GM18517 (cell line): ENCODE measurements around the gene TNF.
A peak's percentile ranks its signal among the peaks of the same experiment; 100 is the strongest.

Experiments
- ATAC-seq: cut with Tn5 transposase; IDR thresholded peaks from one replicate; pipeline ENCODE4 v1.9.1; 2021; ENCODE audit warnings: mild to moderate bottlenecking, moderate library complexity; ENCODE audit not compliant: unreplicated experiment

The TNF gene

DNA sequence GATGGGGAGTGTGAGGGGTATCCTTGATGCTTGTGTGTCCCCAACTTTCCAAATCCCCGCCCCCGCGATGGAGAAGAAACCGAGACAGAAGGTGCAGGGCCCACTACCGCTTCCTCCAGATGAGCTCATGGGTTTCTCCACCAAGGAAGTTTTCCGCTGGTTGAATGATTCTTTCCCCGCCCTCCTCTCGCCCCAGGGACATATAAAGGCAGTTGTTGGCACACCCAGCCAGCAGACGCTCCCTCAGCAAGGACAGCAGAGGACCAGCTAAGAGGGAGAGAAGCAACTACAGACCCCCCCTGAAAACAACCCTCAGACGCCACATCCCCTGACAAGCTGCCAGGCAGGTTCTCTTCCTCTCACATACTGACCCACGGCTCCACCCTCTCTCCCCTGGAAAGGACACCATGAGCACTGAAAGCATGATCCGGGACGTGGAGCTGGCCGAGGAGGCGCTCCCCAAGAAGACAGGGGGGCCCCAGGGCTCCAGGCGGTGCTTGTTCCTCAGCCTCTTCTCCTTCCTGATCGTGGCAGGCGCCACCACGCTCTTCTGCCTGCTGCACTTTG, at the start of gene TNF:
Gene TNF (plus strand): TSS at position 231 of the 567 bp plus-strand sequence. CDS start 177 bp downstream, at position 408.
- no peak for ATAC-seq

DNA sequence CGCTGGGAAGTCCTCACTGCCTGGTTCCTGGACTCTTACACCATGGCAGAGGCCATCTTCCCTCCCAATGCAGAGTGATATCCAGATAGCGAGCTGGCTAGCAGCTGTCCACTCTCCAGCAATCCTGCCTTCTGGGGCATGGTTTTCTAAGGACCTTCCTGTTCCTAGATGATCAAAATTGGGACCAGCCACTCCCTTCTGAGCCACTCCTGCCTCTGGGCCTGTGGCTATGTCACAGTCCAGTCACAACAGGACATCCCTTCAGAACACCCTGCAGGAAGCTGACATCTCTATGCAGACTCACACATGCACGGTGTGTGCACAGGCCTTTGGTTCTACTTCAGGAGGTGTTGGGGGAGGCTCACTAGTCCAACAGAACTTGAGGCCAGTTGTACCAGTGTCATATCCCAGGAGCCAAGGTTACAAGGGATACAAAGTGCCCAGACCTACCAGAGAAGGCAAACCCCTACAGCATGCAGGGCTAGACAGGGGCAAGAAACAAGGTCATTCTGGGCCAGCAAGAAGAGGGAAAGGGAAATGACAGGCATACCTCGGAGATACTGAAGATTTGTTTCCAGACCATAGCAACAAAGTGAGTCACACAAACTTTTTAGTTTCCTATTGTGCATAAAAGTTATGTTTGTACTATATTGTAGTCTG, 49.3 kb upstream of the TNF start:
- no peak for ATAC-seq

DNA sequence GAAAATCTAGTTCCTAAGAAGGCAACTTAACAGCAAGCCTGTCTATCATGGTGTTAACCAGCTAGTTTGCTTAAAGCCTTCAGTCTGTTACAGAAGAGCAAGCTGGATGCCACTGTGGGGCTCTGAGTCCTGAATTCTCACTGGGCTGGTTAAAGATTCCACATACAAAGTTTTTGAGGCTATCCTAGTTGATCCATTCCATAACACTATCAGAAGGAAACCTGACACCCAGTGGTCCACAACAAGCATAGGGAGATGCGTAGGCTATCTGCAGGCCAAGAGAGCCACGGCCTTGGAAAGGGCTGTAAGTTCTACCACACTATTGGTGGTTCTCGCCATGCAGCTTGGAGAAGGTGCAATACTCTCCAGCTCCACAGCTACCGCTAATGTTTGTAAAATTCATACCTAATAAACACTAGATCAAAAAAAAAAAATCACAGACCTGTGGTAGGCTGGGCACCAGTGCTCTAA, 47.0 kb upstream of the TNF start:
- no peak for ATAC-seq

DNA sequence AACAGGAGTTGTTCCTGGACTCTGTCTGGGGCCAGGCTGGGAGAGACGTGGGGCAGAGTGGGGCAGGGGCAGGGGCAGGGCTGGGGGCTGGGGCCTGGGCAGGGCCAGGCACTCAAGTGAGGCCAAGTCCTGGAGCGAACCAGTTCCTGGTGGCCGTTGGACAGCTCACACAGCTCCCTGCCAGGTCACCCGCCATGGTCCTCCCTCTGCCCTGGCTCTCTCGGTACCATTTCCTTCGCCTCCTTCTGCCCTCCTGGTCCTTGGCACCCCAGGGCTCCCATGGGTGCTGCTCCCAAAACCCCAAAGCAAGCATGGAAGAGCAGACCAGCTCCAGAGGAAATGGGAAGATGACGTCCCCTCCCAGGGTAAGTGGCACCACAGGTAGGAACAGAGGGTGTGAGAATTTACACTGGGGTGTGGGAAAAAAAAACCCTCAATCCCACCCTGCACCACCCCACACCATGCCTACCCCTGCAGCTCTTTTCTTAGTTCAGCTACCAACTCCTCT, 46.5 kb upstream of the TNF start, which contains the start of gene MCCD1:
Gene MCCD1 (plus strand): TSS at position 142 of the 508 bp plus-strand sequence. CDS start 53 bp downstream, at position 195.
- ATAC-seq, result no peak

DNA sequence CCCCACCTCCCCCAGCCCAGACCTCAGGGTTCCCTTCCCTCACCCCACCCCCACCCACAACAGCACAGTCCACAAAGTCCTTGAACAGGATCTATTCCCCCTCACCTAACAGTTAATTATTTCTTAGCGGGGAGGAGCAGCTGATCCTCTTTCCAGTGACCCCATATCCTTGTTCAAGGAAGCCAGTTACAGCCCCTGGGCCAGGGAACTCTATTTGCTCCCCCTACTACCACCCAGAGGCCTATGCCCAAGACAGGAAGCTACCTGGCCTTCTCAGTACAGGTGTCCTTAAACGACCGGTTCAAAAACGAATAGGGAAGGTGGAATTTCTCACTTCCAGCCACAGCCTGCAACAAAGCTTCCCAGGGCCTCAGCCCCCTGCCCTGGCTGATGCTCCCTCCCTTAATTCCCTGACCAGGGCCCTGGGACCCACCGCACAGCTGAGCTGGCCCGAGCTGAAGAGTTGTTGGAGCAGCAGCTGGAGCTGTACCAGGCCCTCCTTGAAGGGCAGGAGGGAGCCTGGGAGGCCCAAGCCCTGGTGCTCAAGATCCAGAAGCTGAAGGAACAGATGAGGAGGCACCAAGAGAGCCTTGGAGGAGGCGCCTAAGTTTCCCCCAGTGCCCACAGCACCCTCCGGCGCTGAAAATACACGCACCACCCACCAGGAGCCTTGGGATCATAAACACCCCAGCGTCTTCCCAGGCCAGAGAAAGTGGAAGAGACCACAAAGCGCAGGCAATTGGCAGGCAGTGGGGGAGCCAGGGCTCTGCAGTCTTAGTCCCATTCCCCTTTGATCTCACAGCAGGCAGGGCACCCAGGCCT, 45.8 kb upstream of the TNF start:
- no peak for ATAC-seq

DNA sequence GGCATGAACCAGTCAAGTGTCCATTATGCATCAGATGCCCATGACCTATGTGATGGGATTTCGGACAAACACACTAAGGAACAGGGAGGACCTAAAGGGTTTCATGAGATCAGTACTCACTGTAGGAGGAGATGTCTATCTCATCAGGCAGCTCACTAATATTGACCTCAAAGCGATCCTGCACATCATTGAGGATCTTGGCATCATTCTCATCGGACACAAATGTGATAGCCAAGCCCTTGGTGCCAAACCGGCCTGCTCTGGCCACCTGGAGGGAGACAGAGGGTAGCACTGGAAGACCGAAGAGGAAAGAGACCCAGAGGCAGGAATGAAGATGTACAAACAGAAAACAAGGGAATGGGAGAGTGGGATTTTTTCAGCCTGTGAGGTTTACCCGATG, 44.7 kb upstream of the TNF start:
- ATAC-seq, result no peak

DNA sequence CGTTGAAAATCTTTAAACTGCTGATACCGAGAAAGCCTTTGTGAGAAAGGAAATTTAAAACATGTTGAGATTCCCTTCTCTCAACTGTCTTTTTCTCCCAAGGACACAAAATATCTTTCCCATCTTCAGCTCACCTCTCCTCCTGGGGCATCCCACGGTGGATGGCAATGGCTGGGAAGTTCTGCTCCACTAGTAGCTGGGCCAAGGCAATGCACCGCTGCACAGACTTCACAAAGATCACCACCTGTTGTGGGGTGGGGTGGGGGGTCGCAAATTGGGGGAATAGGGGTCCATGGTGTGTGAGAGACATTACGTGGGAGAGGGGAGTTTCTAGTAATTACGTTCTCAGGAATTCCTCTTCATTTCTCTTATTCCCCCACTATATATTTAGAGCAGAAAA, 44.2 kb upstream of the TNF start:
- no peak for ATAC-seq

DNA sequence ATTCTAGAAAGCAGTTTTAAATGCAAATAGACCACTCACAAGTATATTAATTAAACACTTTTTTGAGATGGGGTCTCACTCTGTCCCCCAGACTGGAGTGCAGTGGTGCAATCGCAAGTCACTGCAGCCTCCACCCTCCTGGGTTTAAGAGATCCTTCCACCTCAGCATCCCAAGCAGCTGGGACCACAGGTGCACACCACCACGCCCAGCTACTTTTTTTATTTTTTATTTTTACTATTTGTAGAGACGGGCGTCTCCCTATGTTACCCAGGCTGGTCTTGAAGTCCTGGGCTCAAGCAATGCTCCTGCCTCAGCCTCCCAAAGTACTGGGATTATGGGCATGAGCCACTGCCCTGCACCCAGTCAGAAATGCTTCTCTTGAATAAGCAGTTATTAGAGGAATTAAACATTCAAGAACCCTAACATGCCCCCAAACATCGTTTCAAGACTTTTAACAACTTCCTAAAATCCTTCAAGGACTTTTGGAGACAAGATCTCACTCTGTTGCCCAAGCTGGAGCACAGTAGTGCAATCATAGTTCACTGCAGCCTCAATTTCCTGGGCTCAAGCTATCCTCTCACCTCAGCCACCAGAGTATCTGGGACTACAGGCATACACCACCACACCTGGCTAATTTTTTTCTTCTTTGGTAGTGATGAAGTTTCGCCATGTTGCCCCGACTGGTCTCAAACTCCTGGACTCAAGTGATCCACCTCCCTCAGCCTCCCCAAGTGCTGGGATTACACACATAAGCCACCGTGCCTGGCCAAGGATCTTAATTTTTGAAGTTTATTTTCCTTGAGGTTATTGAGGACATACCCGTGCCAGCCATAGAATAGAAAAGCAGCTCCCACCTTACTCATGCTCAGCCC, 43.4 kb upstream of the TNF start:
- no peak for ATAC-seq

DNA sequence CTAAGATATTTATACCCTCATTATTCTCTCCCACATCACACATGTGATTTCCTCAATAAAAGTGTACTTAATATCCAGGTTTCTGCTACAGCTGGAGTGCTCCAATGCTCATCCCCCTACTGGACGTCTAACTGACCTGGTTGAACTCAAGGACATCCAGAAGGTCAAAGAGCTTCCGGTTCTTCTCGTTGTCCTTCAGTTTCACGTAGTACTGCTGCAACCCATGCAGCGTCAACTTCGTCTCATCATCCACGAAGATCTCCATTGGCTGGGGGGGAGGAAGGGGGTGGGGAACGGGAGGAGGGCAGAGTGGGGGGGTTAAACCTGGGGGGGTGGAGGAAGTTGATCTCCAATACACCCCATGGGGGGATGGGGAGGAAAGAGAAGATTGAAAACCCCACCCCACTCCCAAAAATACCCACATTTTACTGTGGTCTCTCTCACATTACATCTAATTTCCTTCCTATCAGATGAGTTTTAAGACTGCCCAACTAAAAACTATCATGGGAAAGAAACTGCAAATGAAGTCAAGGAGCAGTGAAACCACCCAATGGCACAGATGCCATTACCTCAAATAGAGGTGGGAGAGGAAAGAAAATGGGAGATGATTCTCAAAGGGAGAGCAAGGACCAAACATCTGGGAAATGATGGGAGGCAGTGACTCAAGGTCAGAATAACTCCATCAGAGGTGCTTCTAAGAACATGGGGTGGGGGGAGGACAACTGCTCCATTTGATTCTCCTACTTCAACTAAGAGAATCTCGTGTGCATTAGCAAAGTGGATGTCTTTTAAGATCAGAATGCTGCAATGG, 42.5 kb upstream of the TNF start:
- no peak for ATAC-seq

DNA sequence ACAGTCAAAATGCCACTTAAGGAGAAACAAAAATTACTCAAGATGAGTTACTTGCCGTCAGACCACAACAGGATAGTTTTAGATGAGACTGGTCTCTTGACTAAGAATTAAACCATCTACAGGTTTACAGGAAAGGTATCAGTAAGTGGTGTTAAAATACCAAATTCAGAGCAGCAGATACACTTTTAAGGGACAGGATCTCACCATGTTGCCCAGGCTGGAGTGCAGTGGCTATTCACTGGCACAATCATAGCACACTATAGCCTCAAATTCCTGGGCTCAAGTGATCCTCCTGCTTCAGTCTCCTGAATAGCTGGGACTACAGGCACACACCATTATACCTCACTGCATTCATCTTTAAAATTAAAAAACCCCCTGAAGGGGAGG, 41.9 kb upstream of the TNF start:
- ATAC-seq, result no peak

DNA sequence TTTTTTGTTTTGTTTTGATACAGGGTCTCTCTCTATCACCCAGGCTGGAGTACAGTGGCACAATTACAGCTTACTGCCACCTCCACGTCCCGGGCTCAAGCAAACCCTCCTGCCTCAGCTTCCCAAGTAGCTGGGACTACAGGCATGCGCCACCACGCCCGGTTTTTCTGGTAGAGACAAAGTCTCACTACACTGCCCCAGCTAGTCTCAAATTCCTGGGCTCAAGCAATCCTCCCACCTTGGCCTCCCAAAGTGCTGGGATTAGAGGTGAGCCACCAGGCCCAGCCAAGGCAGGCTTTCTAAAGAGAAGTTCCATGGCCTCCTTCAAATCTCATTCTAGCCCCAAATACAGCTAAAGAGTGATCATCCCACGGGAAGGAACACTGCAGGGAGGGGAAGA, 41.4 kb upstream of the TNF start:
- ATAC-seq, result no peak

DNA sequence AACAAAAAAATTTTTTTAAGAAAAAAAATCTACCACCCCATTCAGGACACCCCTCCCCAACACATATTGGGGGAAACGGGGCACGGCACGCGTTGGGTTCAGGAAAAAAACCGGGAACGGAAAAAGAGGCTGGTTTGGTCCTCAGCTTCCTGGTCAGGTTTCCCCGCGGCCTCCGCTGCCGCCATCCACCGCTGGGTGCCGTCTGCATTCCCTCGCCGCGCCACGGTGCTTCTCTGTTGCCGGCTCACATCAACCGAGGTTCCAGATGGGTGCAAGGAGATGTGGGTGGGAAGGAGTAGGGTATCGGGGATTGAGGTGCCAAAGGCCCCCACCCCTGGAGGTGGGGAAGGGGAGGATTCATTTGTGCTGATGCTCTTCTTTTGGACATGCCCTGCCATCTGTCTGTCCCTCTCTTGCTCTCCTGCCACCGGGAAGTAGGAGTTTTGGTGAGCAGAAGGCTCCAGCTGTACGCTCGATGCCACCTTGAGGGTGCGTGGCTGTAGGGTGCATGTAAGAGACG, 40.8 kb upstream of the TNF start:
- ATAC-seq, result no peak

DNA sequence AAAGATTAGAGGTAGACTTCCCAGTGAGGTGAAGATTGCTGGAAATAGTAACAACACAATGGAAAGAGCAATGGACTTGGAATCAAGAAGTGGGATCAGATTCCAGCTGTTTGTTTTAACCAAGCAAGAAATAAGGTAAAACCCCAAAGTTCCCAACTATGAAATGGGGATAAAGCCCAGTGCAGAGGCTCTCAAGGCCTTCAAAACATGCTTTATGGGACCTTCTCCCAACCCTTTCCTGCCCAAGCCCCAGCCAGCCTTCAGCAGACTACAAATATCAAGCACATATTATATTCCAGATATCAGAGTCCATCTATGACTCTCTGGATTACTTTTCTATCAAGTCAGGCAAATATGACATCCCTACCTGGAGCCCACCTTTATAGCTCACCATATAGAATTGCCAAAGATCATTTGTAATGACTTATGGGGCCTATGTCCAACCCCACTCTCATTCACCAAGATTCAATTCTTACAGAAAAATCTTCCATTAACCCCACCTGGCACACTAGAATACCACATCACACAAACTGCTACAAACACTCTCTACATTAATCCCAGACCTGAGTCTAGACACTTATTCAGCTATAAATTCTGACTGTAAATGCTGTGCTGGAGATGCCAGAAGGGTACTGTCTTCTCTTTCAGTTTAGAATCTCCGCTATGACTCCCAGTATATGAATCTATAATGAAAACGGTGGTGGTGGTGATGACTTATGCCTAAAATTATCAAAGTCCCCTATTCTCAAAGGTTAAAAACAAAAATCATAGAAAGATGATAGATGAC, 39.6 kb upstream of the TNF start:
- ATAC-seq, result no peak

DNA sequence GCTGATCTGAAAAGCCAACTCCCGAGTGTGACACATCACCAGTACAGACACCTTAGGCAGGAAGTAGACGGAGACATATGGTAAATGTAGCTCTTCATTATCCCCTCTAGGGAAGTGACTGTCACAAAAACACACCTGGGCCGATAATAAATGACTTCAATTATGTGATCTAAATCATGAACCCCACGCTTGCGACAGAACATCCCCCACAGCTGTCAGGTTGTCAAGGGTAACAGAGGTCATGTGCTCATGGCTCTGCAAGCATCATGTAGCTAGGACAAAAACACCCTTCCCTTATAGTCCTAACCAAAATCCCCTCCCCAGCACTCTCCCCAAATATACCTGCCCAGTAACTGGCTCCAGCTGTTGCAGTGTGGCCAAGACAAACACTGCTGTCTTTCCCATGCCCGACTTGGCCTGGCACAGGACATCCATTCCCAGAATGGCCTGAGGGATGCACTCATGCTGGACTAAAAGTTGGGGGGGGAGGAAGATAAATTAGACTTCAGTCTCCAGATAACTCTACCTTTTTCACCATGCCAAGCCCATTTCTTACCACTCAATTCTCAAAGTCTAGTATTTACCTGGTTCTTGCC, 36.5 kb upstream of the TNF start:
- ATAC-seq, result no peak

DNA sequence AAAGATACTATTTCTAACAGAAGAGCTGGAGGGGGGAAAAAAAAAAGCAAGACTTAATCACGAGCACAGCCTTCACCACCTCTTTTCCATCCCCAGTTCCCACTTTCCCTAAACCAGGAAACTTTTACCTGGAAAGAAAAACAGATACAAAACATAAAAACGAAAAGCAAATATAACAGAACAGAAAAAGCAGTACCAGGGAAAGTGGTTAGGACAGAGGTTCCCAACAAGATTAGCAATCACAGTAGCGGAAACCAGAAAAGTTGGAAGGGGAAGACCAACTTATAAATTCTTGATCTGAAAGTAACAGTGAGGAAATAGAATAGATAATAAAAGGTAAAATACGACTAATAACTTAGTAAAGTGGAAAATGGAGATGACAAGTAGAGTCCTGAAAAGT, 34.7 kb upstream of the TNF start:
- no peak for ATAC-seq

DNA sequence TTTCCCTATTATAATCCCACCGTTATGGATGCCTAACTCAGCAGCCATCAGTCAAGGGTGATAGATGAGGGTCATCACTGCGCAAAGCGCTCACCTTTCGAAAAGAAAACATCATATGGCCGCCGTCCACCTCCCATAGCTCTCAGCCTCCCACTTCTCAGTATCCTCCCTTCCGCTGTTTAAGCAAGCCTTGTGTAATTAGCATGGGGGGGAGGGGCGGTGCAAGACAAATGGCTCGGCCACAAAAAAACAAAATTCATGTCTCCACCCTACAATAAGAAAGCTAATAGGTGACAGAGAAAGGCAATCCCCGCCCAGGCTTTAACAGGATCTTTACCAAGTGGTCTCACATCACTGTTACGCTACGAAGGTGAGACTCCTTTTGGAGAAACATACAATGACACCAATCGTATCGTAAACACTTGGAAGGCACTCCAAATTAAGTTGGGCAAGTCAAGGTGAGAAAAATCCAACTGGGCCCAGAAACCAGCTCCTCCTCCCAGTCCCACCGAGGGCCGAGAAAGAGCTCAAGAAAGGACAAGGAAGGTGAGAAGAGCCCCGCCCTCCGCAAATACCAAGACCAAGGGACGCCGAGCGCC, 34.2 kb upstream of the TNF start:
- no peak for ATAC-seq

DNA sequence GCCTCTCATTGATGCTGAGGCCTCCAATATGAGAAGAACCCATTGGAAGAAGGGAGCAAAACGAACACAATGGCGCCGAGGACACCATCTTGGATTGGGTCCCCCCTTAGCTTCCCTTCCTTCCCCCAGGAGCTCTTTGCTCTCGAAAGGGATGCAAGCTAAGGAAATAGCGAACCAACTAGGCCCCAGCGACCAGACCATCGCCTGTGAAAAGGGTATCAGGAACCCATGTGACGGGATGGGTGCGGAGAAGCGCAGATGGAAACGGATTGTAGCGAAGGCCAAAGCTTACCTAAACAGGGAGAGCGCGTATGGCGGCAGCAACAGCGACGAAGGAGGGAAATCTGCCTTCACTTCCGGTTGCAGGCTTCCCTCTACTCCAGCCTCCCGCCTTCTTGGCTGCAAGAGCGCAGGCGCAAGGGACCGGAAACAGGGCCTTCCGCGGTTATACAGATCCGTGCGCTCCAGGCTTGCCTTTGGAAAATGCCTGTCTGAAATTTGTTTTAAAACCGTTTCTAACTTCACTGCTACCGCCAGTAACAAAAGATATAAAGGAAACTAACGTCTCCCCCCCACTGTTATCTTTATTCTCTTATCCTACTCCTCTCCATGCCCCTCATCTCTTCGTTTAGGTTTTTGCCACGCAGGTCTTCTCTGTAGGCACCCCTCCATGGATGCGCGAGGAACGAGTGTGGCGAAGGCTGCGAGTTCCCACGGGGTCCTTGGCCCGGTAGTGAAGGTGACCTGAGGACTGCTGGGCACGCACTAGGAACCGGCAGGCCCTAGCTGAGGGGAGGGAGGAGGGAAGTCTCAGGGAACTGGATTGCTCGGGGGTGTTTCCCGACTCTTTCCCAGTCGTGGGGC, 33.5 kb upstream of the TNF start, which contains the start of gene DDX39B:
Gene DDX39B (minus strand): TSS at position 346 of the 864 bp plus-strand sequence. CDS start 1,471 bp downstream, outside the sequence.
- peak; percentile 63 for ATAC-seq
